ENCODE data around the gene CPTP. TPM values are rescaled to one million over a fixed set of nuclear protein-coding genes. Genes with fewer than 3 reads are reported as not detected.

Gene CPTP
- total RNA-seq: 10 to 100 TPM; 35.6 to 64.1 TPM

- peaks cover 32% of the 10 kb centered on the region for H3K36me3 ChIP-seq
- H3K27me3 ChIP-seq: no peaks in the 10 kb centered on the region
- H3K4me3 ChIP-seq: peak within 1 kb of the TSS; percentile 91 to 96
- H3K4me1 ChIP-seq: peaks cover 0 to 57% of the 10 kb centered on the region in 2 donors
- no peaks in the 10 kb centered on the region for H3K9me3 ChIP-seq
- peak within 1 kb of the TSS; percentile 76 to 91 for H3K27ac ChIP-seq
- no peak for TF ChIP-seq CTCF (IDR thresholded peaks at IDR 0.05)
- peak; percentile 95 for DNase-seq (ENCODE audit: low spot score)
Observed at GRCh38 chr1:1324524-1325287, at the start of gene CPTP, which contains the start of gene INTS11. Gene CPTP (plus strand): TSS chr1:1324802. CDS start chr1:1326911, 2,109 bp downstream. Gene INTS11 (minus strand): TSS chr1:1324660. CDS start chr1:1324608, 52 bp downstream.

- H3K4me1 ChIP-seq: peaks cover 0 to 41% of the 10 kb centered on the region in 2 donors
- peak overlapping the region in 1 of 2 donors; percentile 89 for H3K27ac ChIP-seq
- no peaks in the 10 kb centered on the region for H3K9me3 ChIP-seq
- peak overlapping the region in 1 of 2 donors; percentile 95 for H3K4me3 ChIP-seq
- H3K27me3 ChIP-seq: no peaks in the 10 kb centered on the region
- no peaks in the 10 kb centered on the region for H3K36me3 ChIP-seq
- TF ChIP-seq CTCF (IDR thresholded peaks at IDR 0.05): no peak
- no peak for DNase-seq (ENCODE audit: low spot score)
Observed at GRCh38 chr1:1274931-1275431, 49.6 kb upstream of the CPTP start.

- no peak for DNase-seq (ENCODE audit: low spot score)
- H3K27ac ChIP-seq: no peak overlapping the region
- peaks cover 0 to 32% of the 10 kb centered on the region in 2 donors for H3K4me1 ChIP-seq
- H3K4me3 ChIP-seq: no peak overlapping the region
- no peaks in the 10 kb centered on the region for H3K27me3 ChIP-seq
- TF ChIP-seq CTCF (IDR thresholded peaks at IDR 0.05): no peak
- no peaks in the 10 kb centered on the region for H3K36me3 ChIP-seq
- no peaks in the 10 kb centered on the region for H3K9me3 ChIP-seq
Observed at GRCh38 chr1:1275836-1276235, 48.8 kb upstream of the CPTP start.

GRCh38 chr1:1278620-1279019 lies 46.0 kb upstream of the CPTP start:
- no peaks in the 10 kb centered on the region for H3K27me3 ChIP-seq
- no peak for DNase-seq (ENCODE audit: low spot score)
- H3K9me3 ChIP-seq: no peaks in the 10 kb centered on the region
- no peak overlapping the region for H3K4me3 ChIP-seq
- no peak for TF ChIP-seq CTCF (IDR thresholded peaks at IDR 0.05)
- H3K36me3 ChIP-seq: no peaks in the 10 kb centered on the region
- no peak overlapping the region for H3K27ac ChIP-seq
- peaks cover 0 to 18% of the 10 kb centered on the region in 2 donors for H3K4me1 ChIP-seq

- no peak overlapping the region for H3K27ac ChIP-seq
- no peaks in the 10 kb centered on the region for H3K27me3 ChIP-seq
- no peak for TF ChIP-seq CTCF (IDR thresholded peaks at IDR 0.05)
- no peak for DNase-seq (ENCODE audit: low spot score)
- H3K9me3 ChIP-seq: no peaks in the 10 kb centered on the region
- H3K4me3 ChIP-seq: no peak overlapping the region
- peaks cover 0 to 18% of the 10 kb centered on the region in 2 donors for H3K4me1 ChIP-seq
- no peaks in the 10 kb centered on the region for H3K36me3 ChIP-seq
Observed at GRCh38 chr1:1279028-1279427, 45.6 kb upstream of the CPTP start.

All from right atrium auricular region (tissue), 2 donors.